Parathyroid adenoma (tissue), 2 donors: ENCODE measurements around the gene HNMT.
"Not testable (repeated sequence)": the region's sequence is repeated elsewhere in the genome, so short reads cannot be mapped to it uniquely, and the experiment has no call there.

Source experiments
- H2AFZ ChIP-seq: fragments of 300-600 bp; sonication (generic); one replicate; pipeline ENCODE4 v1.7.0; 2017; ENCODE audit warnings: antibody characterized with exemption, mild to moderate bottlenecking
- H3K27ac ChIP-seq: fragments of 300-600 bp; sonication (generic); one replicate; pipeline ENCODE4 v1.7.0; 2017
- H3K27me3 ChIP-seq: fragments of 300-600 bp; sonication (generic); one replicate; pipeline ENCODE4 v1.7.0; 2017; ENCODE audit warnings: low read length; ENCODE audit not compliant: control insufficient read depth, insufficient read depth
- H3K36me3 ChIP-seq: fragments of 300-600 bp; sonication (generic); one replicate; pipeline ENCODE4 v1.7.0; 2017; ENCODE audit warnings: low read length; ENCODE audit not compliant: control insufficient read depth, insufficient read depth
- H3K4me1 ChIP-seq: fragments of 300-600 bp; sonication (generic); one replicate; pipeline ENCODE4 v1.7.0; 2017; ENCODE audit warnings: control low read depth
- H3K4me2 ChIP-seq: fragments of 300-600 bp; sonication (generic); one replicate; pipeline ENCODE4 v1.7.0; 2017; ENCODE audit warnings: low read length
- H3K4me3 ChIP-seq: fragments of 300-600 bp; sonication (generic); one replicate; pipeline ENCODE4 v1.7.0; 2017; ENCODE audit warnings: low read depth, low read length
- H3K79me2 ChIP-seq: fragments of 300-600 bp; sonication (generic); one replicate; pipeline ENCODE4 v1.7.0; 2017; ENCODE audit warnings: control low read depth
- H3K9ac ChIP-seq: fragments of 300-600 bp; sonication (generic); one replicate; pipeline ENCODE4 v1.7.0; 2017; ENCODE audit warnings: mild to moderate bottlenecking
- H3K9me3 ChIP-seq: fragments of 300-600 bp; sonication (generic); one replicate; pipeline ENCODE4 v1.7.0; 2017; ENCODE audit warnings: low read length; ENCODE audit not compliant: control insufficient read depth
- TF ChIP-seq, protein P1 (sequence below): fragments of 300-600 bp; sonication (generic); IDR thresholded peaks from one replicate; pipeline ENCODE4 v1.7.0; 2017; ENCODE audit warnings: antibody characterized with exemption, mild to moderate bottlenecking
- donor health status: primary hyperparathyroidism.

Gene HNMT

DNA sequence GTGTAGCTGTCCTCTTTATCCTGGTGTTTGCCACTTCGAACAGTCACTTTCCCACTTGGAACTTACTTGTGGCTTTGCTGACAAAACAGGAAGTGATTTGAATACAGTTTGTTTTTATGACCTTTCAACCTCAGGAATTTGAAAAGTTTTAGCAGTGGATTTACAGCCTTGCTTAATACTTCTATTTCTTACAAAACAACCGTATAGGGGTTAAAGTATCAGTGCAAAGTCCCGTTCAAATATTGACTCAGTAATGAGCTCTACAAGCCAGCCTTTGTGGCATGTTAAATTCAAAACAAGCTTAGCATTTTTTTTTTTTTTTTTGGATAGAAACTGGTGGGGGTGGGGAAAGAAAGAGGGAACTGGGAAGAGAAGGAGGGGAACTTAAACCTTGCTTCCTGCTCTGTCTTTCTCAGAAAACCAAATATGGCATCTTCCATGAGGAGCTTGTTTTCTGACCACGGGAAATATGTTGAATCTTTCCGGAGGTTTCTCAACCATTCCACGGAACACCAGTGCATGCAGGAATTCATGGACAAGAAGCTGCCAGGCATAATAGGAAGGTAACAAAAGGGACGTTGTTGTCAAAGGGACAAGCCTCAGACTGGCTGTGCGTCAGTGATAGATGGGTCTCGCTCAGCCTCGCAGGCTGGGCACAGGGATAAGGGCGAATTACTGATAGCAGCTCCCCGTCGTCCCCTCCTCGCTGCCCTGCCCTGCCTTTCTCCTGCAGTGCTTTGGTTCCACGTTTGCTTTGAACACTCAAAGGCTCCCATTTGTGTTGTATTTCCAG, at the start of gene HNMT:
Gene HNMT, plus strand, starts transcription at position 408 of the 793 bp plus-strand sequence. Its CDS starts 19 bp downstream, at position 427.
- H3K4me2 ChIP-seq, result peak within 1 kb of the TSS; percentile 76
- no peaks in the 10 kb centered on the region for H3K79me2 ChIP-seq

DNA sequence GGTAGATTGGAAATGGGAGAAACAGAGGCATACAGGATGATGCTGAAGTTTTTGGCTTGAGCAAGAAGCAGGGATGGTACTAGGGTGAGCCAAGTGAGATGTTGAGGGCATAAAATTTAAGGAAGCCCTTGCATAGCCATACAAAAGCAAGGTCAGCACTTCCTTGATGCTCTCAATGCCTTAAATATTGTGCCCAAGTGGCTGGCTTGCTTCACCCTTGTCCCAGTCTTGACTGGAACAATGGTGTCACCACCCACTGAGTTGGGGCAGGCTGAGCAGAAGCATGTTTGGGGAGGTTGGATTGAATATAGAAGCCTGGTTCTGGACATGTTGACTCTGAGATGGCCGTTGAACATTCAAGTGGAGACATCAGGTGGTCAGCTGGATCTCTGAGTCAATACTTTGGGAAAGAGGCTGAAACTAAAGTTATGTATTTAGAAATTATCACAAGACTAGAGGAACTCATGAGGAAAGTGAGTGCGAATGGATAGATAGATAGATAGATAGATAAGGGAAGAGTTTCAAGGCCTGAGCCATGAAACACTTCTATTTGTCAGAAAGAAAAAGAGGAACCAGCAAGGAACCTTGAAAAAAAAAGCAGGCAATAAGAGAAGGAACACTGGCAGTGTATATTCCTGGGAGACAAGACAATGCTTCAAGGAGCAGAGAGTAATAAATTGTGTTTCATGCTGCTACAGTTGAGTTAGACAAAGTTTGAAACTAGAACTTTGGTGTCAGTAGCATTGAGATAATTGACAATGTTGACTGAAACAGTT, 43.0 kb upstream of the HNMT start:
- no peak overlapping the region for H3K27ac ChIP-seq
- H3K4me1 ChIP-seq, result no peaks in the 10 kb centered on the region
- no peak overlapping the region for H3K4me2 ChIP-seq
- no peak overlapping the region for H2AFZ ChIP-seq
- no peak overlapping the region for H3K9ac ChIP-seq
- no peak overlapping the region for H3K4me3 ChIP-seq
- TF ChIP-seq, protein P1, sequence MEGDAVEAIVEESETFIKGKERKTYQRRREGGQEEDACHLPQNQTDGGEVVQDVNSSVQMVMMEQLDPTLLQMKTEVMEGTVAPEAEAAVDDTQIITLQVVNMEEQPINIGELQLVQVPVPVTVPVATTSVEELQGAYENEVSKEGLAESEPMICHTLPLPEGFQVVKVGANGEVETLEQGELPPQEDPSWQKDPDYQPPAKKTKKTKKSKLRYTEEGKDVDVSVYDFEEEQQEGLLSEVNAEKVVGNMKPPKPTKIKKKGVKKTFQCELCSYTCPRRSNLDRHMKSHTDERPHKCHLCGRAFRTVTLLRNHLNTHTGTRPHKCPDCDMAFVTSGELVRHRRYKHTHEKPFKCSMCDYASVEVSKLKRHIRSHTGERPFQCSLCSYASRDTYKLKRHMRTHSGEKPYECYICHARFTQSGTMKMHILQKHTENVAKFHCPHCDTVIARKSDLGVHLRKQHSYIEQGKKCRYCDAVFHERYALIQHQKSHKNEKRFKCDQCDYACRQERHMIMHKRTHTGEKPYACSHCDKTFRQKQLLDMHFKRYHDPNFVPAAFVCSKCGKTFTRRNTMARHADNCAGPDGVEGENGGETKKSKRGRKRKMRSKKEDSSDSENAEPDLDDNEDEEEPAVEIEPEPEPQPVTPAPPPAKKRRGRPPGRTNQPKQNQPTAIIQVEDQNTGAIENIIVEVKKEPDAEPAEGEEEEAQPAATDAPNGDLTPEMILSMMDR, result no peak
- H3K36me3 ChIP-seq, result no peaks in the 10 kb centered on the region
- no peaks in the 10 kb centered on the region for H3K27me3 ChIP-seq
- H3K9me3 ChIP-seq, result no peaks in the 10 kb centered on the region
- H3K79me2 ChIP-seq, result no peaks in the 10 kb centered on the region

More for the DNA sequence above, at the start of gene HNMT:
- H3K27me3 ChIP-seq, result no peaks in the 10 kb centered on the region
- peak within 1 kb of the TSS; percentile 56 for H3K4me3 ChIP-seq
- H3K9me3 ChIP-seq, result no peaks in the 10 kb centered on the region
- H3K4me1 ChIP-seq, result peaks cover 6% of the 10 kb centered on the region
- peak within 1 kb of the TSS; percentile 88 for H2AFZ ChIP-seq
- no peaks in the 10 kb centered on the region for H3K36me3 ChIP-seq
- TF ChIP-seq, protein P1, result no peak
- peak within 1 kb of the TSS; percentile 33 for H3K9ac ChIP-seq
- H3K27ac ChIP-seq, result peak within 1 kb of the TSS; percentile 86

DNA sequence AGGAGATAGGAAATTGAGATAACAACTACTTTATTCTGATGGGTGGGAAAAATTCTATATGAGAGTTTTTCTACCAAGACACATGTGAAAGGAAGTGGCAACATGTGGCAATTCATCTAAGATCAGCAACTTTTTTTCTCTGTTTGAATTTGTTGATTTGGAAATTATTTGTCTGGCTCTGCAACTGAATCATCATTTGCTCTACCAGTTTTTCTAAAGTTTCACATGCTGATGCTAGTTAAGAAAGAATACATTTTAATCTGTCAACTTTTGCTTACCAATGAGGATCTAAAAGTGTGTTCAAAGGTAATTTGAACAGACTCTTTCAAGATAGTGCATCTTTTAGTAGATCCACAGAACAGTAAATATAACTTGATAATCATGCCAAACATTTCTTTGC, 42.1 kb upstream of the HNMT start:
- H3K9ac ChIP-seq, H2AFZ ChIP-seq, H3K36me3 ChIP-seq, H3K79me2 ChIP-seq, H3K9me3 ChIP-seq, H3K4me3 ChIP-seq, H3K27ac ChIP-seq, H3K27me3 ChIP-seq, H3K4me1 ChIP-seq, H3K4me2 ChIP-seq: not testable (repeated sequence)

DNA sequence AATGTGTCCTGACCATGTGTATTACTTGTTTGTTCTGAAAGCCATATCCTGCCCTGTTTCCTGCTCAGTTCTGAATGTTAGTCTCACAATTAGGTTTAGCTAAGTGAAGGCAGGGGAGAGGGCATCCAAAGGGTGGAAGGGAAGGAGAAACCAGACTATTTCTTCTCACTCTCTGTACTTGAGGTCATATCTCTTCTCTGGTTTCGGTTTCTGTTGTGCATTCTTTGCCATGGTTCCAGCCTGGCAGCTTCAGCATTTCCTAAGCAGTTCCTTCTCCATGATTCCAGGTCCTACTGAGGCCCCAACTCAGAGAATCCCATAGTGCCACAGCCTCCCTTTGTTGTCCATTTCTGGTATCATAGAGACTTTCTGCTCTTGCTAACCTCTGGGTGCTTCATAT, 40.3 kb upstream of the HNMT start:
- no peaks in the 10 kb centered on the region for H3K27me3 ChIP-seq
- TF ChIP-seq, protein P1, result no peak
- no peak overlapping the region for H3K4me3 ChIP-seq
- H3K27ac ChIP-seq, result no peak overlapping the region
- H3K4me2 ChIP-seq, result no peak overlapping the region
- peak overlapping the region; percentile 28 for H2AFZ ChIP-seq
- H3K79me2 ChIP-seq, result no peaks in the 10 kb centered on the region
- no peak overlapping the region for H3K9ac ChIP-seq
- no peaks in the 10 kb centered on the region for H3K4me1 ChIP-seq
- no peaks in the 10 kb centered on the region for H3K9me3 ChIP-seq
- no peaks in the 10 kb centered on the region for H3K36me3 ChIP-seq

DNA sequence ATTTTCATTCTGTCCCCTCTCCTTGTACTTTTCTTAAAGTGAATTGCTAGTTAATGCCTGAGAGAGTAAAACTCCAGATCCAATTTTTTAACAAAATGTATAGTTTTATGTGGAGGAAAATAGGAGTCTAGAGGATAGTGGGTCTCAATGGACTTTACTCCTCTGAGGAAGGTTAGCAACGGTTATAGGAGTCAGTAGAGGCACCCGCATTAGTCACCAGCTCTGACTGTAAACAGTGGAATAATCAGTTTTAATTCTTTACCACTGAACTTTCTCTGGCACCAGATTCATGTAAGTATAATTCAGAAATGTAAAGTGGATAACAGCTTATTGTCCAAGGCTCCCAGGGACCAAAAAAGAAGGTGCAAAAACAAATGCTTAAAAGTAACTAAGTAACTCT, 38.7 kb upstream of the HNMT start:
- H3K79me2 ChIP-seq, result no peaks in the 10 kb centered on the region
- no peak overlapping the region for H3K4me2 ChIP-seq
- H3K4me3 ChIP-seq, result no peak overlapping the region
- no peaks in the 10 kb centered on the region for H3K9me3 ChIP-seq
- no peak overlapping the region for H3K9ac ChIP-seq
- no peak overlapping the region for H2AFZ ChIP-seq
- no peaks in the 10 kb centered on the region for H3K4me1 ChIP-seq
- no peaks in the 10 kb centered on the region for H3K27me3 ChIP-seq
- H3K27ac ChIP-seq, result no peak overlapping the region
- no peaks in the 10 kb centered on the region for H3K36me3 ChIP-seq
- TF ChIP-seq, protein P1, result no peak
